K562 (cell line): ENCODE measurements around the gene MYO18A. TPM values are rescaled to one million over a fixed set of nuclear protein-coding genes. Genes with fewer than 3 reads are reported as not detected.

Source experiments
- COPS2 ChIP-seq: fragments of 450-650 bp; conservative IDR thresholded peaks from 2 replicates; pipeline ENCODE4 v1.6.1; 2016; ENCODE audit warnings: mild to moderate bottlenecking, moderate library complexity
- NCOA6 ChIP-seq: fragments of 450-650 bp; IDR thresholded peaks from 2 replicates; pipeline ENCODE4 v1.6.1; 2017; ENCODE audit warnings: mild to moderate bottlenecking
- ZNF324 ChIP-seq: fragments of 250-450 bp; sonication (Bioruptor Pico); IDR thresholded peaks from 2 replicates; pipeline ENCODE4 v1.4.0; 2020; ENCODE audit warnings: mild to moderate bottlenecking
- polyA plus RNA-seq, 8 experiments: library from polyadenylated mRNA; depleted of rRNA in 4 of 8; stranded (reverse) in 5 of 8; unstranded in 3 of 8; fragments of >200 nt; fragmentation: Nextera tagmentation in 2 of 8; fragmentation: Illumina TruSeq in 1 of 8; extraction: Ambion mirVana in 2 of 8; extraction: Trizol in 1 of 8; gene quantifications; 2 replicates each; pipeline versions ENCODE4 v1.2.1 to v1.2.3, GENCODE V29; 2011 to 2014; ENCODE audit warnings: inconsistent platforms in 1 of 8, missing spikeins in 1 of 8
- total RNA-seq, 7 experiments: library from RNA; depleted of rRNA in 6 of 7; stranded (reverse); fragments of >200 nt in 6 of 7; fragmentation: Illumina TruSeq in 2 of 7; extraction: Trizol in 2 of 7; gene quantifications; 2 replicates each; pipeline versions ENCODE4 v1.2.1 to v1.2.3, GENCODE V29; 2011 to 2021; ENCODE audit warnings: low replicate concordance in 1 of 7
- TF ChIP-seq, protein P1 (sequence below), 2 experiments: fragments of 450-650 bp; IDR thresholded peaks; 2 replicates each; pipeline ENCODE4 v1.6.1; 2016; ENCODE audit warnings: mild to moderate bottlenecking in 2 of 2, borderline replicate concordance in 1 of 2, low read depth in 1 of 2, moderate library complexity in 1 of 2
- TF ChIP-seq, protein P2 (sequence below): fragments of 250-450 bp; sonication (Bioruptor Pico); IDR thresholded peaks from 2 replicates; pipeline ENCODE4 v1.4.0; 2020; ENCODE audit warnings: mild to moderate bottlenecking, moderate library complexity
- TF ChIP-seq, protein P3 (sequence below): sonication (generic); formaldehyde crosslinking; IDR thresholded peaks from 2 replicates; pipeline ENCODE4 v1.8.0; 2022; ENCODE audit warnings: mild to moderate bottlenecking, missing genetic modification reagents
- TF ChIP-seq, protein P4 (sequence below), 2 experiments: fragments of 450-650 bp; IDR thresholded peaks; 2 replicates each; pipeline ENCODE4 v1.6.1; 2018; ENCODE audit warnings: mild to moderate bottlenecking in 2 of 2, low read depth in 1 of 2; ENCODE audit not compliant: partially characterized antibody in 2 of 2

MYO18A gene
- total and polyA plus RNA-seq, 9 of the 15 experiments (the other 6 are each of a cell fraction or from before 2014, with no cell fraction given) = 2.5 to 65.4 (median 17.1) TPM

DNA sequence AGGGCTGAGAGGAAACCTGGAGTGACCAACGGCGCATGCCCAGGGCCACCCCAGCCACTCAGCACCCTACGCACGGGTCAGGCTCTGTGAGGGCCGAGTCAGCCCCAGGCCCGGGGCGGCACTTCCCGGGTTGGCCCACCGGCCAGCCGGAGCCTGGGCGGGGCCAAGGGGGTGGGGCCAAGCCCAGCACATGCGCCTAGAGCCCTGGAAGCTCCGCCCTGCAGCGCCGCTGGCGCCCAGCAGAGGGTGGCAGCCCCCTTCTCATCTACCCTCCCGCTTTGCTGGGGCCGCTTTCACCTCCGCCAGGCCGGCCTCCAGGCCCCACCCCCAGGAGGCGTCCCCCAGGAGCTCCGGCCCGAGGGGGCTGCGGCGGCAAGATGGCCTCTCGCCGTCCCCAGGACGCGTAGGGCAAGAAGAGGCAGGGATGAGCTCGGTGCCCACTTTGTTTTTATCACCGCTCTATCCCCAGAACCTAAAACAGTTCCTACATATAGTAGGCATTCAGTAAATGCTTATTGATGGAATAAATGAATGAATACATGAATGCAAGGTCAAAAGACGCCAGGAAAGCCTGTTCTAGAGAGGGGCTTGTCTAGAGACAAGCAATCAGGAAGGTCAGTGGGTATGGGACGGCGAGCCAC, 31.3 kb downstream of the MYO18A start (continued):
- TF ChIP-seq, protein P1, sequence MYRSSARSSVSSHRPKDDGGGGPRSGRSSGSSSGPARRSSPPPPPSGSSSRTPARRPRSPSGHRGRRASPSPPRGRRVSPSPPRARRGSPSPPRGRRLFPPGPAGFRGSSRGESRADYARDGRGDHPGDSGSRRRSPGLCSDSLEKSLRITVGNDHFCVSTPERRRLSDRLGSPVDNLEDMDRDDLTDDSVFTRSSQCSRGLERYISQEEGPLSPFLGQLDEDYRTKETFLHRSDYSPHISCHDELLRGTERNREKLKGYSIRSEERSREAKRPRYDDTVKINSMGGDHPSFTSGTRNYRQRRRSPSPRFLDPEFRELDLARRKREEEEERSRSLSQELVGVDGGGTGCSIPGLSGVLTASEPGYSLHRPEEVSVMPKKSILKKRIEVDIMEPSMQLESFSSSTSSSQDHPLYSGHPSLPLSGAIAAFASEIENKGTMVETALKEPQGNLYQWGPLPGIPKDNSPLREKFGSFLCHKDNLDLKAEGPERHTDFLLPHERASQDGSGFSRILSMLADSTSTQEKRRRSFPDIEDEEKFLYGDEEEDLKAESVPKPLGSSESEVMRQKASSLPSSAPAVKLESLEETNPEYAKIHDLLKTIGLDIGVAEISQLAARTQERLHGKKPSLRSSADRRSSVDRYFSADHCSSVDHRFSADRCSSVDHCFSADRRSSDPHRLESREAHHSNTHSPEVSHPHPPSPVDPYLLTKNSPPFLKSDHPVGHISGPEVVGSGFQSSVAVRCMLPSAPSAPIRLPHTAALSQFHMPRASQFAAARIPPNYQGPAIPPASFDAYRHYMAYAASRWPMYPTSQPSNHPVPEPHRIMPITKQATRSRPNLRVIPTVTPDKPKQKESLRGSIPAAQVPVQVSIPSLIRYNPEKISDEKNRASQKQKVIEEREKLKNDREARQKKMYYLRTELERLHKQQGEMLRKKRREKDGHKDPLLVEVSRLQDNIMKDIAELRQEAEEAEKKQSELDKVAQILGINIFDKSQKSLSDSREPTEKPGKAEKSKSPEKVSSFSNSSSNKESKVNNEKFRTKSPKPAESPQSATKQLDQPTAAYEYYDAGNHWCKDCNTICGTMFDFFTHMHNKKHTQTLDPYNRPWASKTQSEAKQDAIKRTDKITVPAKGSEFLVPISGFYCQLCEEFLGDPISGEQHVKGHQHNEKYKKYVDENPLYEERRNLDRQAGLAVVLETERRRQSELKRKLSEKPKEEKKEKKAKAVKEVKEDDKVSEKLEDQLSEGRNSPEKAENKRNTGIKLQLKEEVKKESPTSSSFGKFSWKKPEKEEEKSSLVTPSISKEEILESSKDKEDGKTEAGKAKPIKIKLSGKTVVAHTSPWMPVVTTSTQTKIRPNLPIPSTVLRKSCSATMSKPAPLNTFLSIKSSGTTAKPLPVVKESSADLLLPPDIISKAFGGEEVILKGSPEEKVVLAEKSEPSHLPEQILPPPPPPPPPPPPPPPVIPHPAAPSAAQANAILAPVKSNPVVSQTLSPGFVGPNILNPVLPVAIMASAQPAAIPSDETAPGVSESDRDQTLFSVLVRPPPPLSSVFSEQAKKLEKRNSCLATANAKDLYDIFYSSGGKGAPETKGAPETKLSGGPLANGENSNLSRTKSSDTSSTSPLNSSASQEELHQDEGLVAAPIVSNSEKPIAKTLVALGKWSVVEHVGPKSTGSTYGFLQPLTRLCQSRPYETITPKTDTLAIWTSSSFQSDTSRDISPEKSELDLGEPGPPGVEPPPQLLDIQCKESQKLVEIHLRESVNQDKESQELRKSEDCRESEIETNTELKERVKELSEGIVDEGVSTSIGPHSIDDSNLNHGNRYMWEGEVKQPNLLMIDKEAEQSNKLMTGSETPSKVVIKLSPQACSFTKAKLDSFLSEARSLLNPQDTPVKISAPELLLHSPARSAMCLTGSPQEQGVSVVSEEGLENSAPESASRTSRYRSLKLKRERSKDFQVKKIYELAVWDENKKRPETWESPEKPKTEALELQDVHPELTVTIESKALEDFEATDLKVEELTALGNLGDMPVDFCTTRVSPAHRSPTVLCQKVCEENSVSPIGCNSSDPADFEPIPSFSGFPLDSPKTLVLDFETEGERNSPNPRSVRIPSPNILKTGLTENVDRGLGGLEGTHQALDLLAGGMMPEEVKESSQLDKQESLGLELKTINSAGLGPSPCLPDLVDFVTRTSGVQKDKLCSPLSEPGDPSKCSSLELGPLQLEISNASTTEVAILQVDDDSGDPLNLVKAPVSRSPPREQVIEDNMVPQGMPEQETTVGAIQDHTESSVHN (IDR thresholded peaks at IDR 0.05; ENCODE audit: borderline replicate concordance in 1 of 2, low read depth in 1 of 2) = no peak
- TF ChIP-seq, protein P2, sequence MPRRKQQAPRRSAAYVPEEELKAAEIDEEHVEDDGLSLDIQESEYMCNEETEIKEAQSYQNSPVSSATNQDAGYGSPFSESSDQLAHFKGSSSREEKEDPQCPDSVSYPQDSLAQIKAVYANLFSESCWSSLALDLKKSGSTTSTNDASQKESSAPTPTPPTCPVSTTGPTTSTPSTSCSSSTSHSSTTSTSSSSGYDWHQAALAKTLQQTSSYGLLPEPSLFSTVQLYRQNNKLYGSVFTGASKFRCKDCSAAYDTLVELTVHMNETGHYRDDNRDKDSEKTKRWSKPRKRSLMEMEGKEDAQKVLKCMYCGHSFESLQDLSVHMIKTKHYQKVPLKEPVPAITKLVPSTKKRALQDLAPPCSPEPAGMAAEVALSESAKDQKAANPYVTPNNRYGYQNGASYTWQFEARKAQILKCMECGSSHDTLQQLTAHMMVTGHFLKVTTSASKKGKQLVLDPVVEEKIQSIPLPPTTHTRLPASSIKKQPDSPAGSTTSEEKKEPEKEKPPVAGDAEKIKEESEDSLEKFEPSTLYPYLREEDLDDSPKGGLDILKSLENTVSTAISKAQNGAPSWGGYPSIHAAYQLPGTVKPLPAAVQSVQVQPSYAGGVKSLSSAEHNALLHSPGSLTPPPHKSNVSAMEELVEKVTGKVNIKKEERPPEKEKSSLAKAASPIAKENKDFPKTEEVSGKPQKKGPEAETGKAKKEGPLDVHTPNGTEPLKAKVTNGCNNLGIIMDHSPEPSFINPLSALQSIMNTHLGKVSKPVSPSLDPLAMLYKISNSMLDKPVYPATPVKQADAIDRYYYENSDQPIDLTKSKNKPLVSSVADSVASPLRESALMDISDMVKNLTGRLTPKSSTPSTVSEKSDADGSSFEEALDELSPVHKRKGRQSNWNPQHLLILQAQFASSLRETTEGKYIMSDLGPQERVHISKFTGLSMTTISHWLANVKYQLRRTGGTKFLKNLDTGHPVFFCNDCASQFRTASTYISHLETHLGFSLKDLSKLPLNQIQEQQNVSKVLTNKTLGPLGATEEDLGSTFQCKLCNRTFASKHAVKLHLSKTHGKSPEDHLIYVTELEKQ (CRISPR knock-in tag) = no peak
- TF ChIP-seq, protein P3, sequence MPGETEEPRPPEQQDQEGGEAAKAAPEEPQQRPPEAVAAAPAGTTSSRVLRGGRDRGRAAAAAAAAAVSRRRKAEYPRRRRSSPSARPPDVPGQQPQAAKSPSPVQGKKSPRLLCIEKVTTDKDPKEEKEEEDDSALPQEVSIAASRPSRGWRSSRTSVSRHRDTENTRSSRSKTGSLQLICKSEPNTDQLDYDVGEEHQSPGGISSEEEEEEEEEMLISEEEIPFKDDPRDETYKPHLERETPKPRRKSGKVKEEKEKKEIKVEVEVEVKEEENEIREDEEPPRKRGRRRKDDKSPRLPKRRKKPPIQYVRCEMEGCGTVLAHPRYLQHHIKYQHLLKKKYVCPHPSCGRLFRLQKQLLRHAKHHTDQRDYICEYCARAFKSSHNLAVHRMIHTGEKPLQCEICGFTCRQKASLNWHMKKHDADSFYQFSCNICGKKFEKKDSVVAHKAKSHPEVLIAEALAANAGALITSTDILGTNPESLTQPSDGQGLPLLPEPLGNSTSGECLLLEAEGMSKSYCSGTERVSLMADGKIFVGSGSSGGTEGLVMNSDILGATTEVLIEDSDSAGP (CRISPR knock-in tag) = no peak
- TF ChIP-seq, protein P4, sequence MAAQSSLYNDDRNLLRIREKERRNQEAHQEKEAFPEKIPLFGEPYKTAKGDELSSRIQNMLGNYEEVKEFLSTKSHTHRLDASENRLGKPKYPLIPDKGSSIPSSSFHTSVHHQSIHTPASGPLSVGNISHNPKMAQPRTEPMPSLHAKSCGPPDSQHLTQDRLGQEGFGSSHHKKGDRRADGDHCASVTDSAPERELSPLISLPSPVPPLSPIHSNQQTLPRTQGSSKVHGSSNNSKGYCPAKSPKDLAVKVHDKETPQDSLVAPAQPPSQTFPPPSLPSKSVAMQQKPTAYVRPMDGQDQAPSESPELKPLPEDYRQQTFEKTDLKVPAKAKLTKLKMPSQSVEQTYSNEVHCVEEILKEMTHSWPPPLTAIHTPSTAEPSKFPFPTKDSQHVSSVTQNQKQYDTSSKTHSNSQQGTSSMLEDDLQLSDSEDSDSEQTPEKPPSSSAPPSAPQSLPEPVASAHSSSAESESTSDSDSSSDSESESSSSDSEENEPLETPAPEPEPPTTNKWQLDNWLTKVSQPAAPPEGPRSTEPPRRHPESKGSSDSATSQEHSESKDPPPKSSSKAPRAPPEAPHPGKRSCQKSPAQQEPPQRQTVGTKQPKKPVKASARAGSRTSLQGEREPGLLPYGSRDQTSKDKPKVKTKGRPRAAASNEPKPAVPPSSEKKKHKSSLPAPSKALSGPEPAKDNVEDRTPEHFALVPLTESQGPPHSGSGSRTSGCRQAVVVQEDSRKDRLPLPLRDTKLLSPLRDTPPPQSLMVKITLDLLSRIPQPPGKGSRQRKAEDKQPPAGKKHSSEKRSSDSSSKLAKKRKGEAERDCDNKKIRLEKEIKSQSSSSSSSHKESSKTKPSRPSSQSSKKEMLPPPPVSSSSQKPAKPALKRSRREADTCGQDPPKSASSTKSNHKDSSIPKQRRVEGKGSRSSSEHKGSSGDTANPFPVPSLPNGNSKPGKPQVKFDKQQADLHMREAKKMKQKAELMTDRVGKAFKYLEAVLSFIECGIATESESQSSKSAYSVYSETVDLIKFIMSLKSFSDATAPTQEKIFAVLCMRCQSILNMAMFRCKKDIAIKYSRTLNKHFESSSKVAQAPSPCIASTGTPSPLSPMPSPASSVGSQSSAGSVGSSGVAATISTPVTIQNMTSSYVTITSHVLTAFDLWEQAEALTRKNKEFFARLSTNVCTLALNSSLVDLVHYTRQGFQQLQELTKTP (IDR thresholded peaks at IDR 0.05; ENCODE audit: low read depth in 1 of 2, partially characterized antibody in 2 of 2) = no peak
- TF ChIP-seq NCOA6 = no peak
- no peak for TF ChIP-seq COPS2
- TF ChIP-seq ZNF324 = no peak
